Umbilical cord (tissue), 1 donor: ENCODE results near the gene UQCRH. TPM values are rescaled to one million over a fixed set of nuclear protein-coding genes. Genes with fewer than 3 reads are reported as not detected.

Experiments used
- total RNA-seq: library from RNA; depleted of rRNA; stranded (reverse); fragments of >200 nt; gene quantifications from one replicate; pipeline ENCODE4 v1.2.3, GENCODE V29; 2014; ENCODE audit warnings: low replicate concordance; ENCODE audit not compliant: insufficient read depth

The UQCRH gene
- total RNA-seq, 1 donor from 2014 or later: 218 TPM

Other genes with a start within 250 kb of the UQCRH start
- 6.7 TPM for gene PIK3R3, start 171.1 kb upstream of the UQCRH start, total RNA-seq
- gene TSPAN1, start 128.6 kb upstream of the UQCRH start, total RNA-seq: not detected
- gene P3R3URF, start 127.2 kb upstream of the UQCRH start, total RNA-seq: not detected
- gene POMGNT1, start 105.3 kb upstream of the UQCRH start, total RNA-seq: 31.5 TPM
- 4.3 TPM for gene LURAP1, start 100.4 kb upstream of the UQCRH start, total RNA-seq
- not detected for gene RAD54L, start 55.9 kb upstream of the UQCRH start, total RNA-seq
- 47.7 TPM for gene LRRC41, start 82 bp upstream of the UQCRH start, total RNA-seq
- gene NSUN4, start 37.1 kb downstream of the UQCRH start, total RNA-seq: 40.0 TPM
- 0.72 TPM for gene FAAH, start 90.6 kb downstream of the UQCRH start, total RNA-seq
- gene DMBX1, start 186.1 kb downstream of the UQCRH start, total RNA-seq: 1.4 TPM
- not detected for gene KNCN, start 247.9 kb downstream of the UQCRH start, total RNA-seq